SK-N-SH (cell line): ENCODE results near the gene F5. TPM values are rescaled to one million over a fixed set of nuclear protein-coding genes. Genes with fewer than 3 reads are reported as not detected.

ENCODE experiments used
- CTCF ChIA-PET: fragments of 300-600, 350-600 bp; formaldehyde crosslinking; extraction: SDS; loops from one replicate; lab custom pipeline; 2021; lab: Yijun Ruan, JAX
- POLR2A ChIA-PET: fragments of 350-600 bp; sonication (Branson Sonifier 250); formaldehyde crosslinking; extraction: SDS; loops from one replicate; lab custom pipeline; 2020; ENCODE audit warnings: antibody characterized with exemption, inconsistent platforms; lab: Yijun Ruan, JAX
- DNase-seq: peaks from one replicate; pipeline ENCODE4 v3.0.0; 2012
- H2AFZ ChIP-seq: fragments of 200-600 bp; sonication (generic); 2 replicates; pipeline ENCODE4 v1.8.1; 2016; ENCODE audit warnings: antibody characterized with exemption, mild to moderate bottlenecking, low read depth
- H3F3A ChIP-seq: fragments of 200-600 bp; sonication (generic); replicated peaks from 2 replicates; pipeline ENCODE3; 2016; ENCODE audit warnings: antibody characterized with exemption, mild to moderate bottlenecking; ENCODE audit not compliant: insufficient read depth
- H3K27ac ChIP-seq, 2 experiments: fragments of 200-500 bp in 1 of 2; fragments of 200-600 bp in 1 of 2; sonication (Bioruptor generic) in 1 of 2; sonication (generic), shearing (Covaris generic) in 1 of 2; 2 replicates each; pipeline versions ENCODE4 v1.5.1 to v1.6.1; 2014 to 2016; ENCODE audit warnings: low read depth in 2 of 2, inconsistent platforms in 1 of 2, low read length in 1 of 2, mild to moderate bottlenecking in 1 of 2, mixed read lengths in 1 of 2
- H3K27me3 ChIP-seq: fragments of 200-600 bp; sonication (generic), shearing (Covaris generic); 2 replicates; pipeline ENCODE4 v1.6.1; 2016; ENCODE audit warnings: mixed run types; ENCODE audit not compliant: insufficient read depth
- H3K36me3 ChIP-seq, 2 experiments: fragments of 200-500 bp in 1 of 2; fragments of 200-600 bp in 1 of 2; sonication (Bioruptor generic) in 1 of 2; sonication (generic) in 1 of 2; replicated peaks in 1 of 2; 2 replicates each; pipeline versions ENCODE3 to v1.5.1; 2014 to 2016; ENCODE audit warnings: low read length in 1 of 2, mild to moderate bottlenecking in 1 of 2; ENCODE audit not compliant: insufficient read depth in 2 of 2, control insufficient read depth in 1 of 2
- H3K4me1 ChIP-seq, 2 experiments: fragments of 200-500 bp in 1 of 2; fragments of 200-600 bp in 1 of 2; sonication (Bioruptor generic) in 1 of 2; sonication (generic), shearing (Covaris generic) in 1 of 2; 2 replicates each; pipeline versions ENCODE4 v1.5.1 to v1.6.1; 2014 to 2016; ENCODE audit warnings: low read depth in 1 of 2, low read length in 1 of 2, mixed run types in 1 of 2; ENCODE audit not compliant: insufficient read depth in 2 of 2, control insufficient read depth in 1 of 2
- H3K4me2 ChIP-seq: fragments of 200-600 bp; sonication (generic), shearing (Covaris generic); 2 replicates; pipeline ENCODE4 v1.6.1; 2017; ENCODE audit warnings: mixed run types
- H3K4me3 ChIP-seq, 2 experiments: fragments of 200-500 bp in 1 of 2; fragments of 200-600 bp in 1 of 2; sonication (Bioruptor generic) in 1 of 2; sonication (generic), shearing (Covaris generic) in 1 of 2; 2 replicates each; pipeline versions ENCODE4 v1.5.1 to v1.8.1; 2014 to 2016; ENCODE audit warnings: low read depth in 2 of 2, inconsistent platforms in 1 of 2, low read length in 1 of 2, mild to moderate bottlenecking in 1 of 2, mixed read lengths in 1 of 2, moderate library complexity in 1 of 2
- H3K79me2 ChIP-seq: fragments of 200-600 bp; sonication (generic); 2 replicates; pipeline ENCODE4 v1.8.1; 2017; ENCODE audit warnings: mild to moderate bottlenecking; ENCODE audit not compliant: insufficient read depth
- H3K9ac ChIP-seq: fragments of 200-600 bp; sonication (generic); 2 replicates; pipeline ENCODE4 v1.6.1; 2017; ENCODE audit warnings: mixed run types
- H3K9me2 ChIP-seq: fragments of 200-600 bp; sonication (generic); 2 replicates; pipeline ENCODE4 v1.6.1; 2017; ENCODE audit warnings: mixed run types
- H3K9me3 ChIP-seq: fragments of 200-600 bp; sonication (generic); 2 replicates; pipeline ENCODE4 v1.6.1; 2017; ENCODE audit warnings: mixed run types, mild to moderate bottlenecking, moderate library complexity
- H4K20me1 ChIP-seq: fragments of 200-600 bp; sonication (generic); 2 replicates; pipeline ENCODE4 v1.6.1; 2017; ENCODE audit warnings: mild to moderate bottlenecking, mixed run types; ENCODE audit not compliant: insufficient read depth
- EP300 ChIP-seq, 2 experiments: IDR thresholded peaks; 2 replicates each; pipeline versions ENCODE4 v1.4.0 to v1.6.1; 2012; ENCODE audit warnings: borderline replicate concordance in 1 of 2, low read depth in 1 of 2, low read length in 1 of 2
- EZH2phosphoT487 ChIP-seq: fragments of 200-600 bp; sonication (generic); IDR thresholded peaks from 2 replicates; pipeline ENCODE4 v1.6.1; 2017; ENCODE audit warnings: low read depth, mixed run types, mild to moderate bottlenecking, antibody characterized with exemption, moderate library complexity, borderline replicate concordance
- GABPA ChIP-seq: IDR thresholded peaks from 2 replicates; pipeline ENCODE4 v1.4.0; 2012; ENCODE audit warnings: low read depth, mild to moderate bottlenecking
- GATA2 ChIP-seq: sonication (generic); formaldehyde crosslinking; IDR thresholded peaks from 2 replicates; pipeline ENCODE4 v1.5.0; 2020; ENCODE audit warnings: mild to moderate bottlenecking, missing genetic modification reagents
- NFIC ChIP-seq: IDR thresholded peaks from 2 replicates; pipeline ENCODE4 v1.4.0; 2012; ENCODE audit warnings: borderline replicate concordance
- PBX3 ChIP-seq: IDR thresholded peaks from 2 replicates; pipeline ENCODE4; 2012
- POLR2AphosphoS5 ChIP-seq: IDR thresholded peaks from 2 replicates; pipeline ENCODE4 v1.6.1; 2012; ENCODE audit warnings: low read depth, low read length
- TAF1 ChIP-seq: IDR thresholded peaks from 2 replicates; pipeline ENCODE4 v1.6.1; 2012; ENCODE audit warnings: low read depth, mild to moderate bottlenecking, low read length, moderate library complexity, borderline replicate concordance
- USF1 ChIP-seq: IDR thresholded peaks from 2 replicates; pipeline ENCODE4 v1.4.0; 2012; ENCODE audit warnings: low read depth, borderline replicate concordance
- WGBS: methylation state at CpG from one replicate; pipeline ENCODE4 v1.1.6; 2017; ENCODE audit warnings: low lambda C conversion rate; 5-methylcytosine and 5-hydroxymethylcytosine counted together
- polyA plus RNA-seq, 3 experiments: library from polyadenylated mRNA; depleted of rRNA; stranded (reverse); fragments of >200 nt; gene quantifications; 2 replicates each; pipeline ENCODE4 v1.2.3, GENCODE V29; 2012
- TF ChIP-seq, protein P1 (sequence below): fragments of 150-350 bp; IDR thresholded peaks from 2 replicates; pipeline ENCODE4 v1.6.1; 2016; ENCODE audit warnings: mild to moderate bottlenecking, low read depth, low read length

The F5 gene
- polyA plus RNA-seq, 1 of the 3 experiments (the other 2 are of a cell fraction): under 0.01 TPM

DNA sequence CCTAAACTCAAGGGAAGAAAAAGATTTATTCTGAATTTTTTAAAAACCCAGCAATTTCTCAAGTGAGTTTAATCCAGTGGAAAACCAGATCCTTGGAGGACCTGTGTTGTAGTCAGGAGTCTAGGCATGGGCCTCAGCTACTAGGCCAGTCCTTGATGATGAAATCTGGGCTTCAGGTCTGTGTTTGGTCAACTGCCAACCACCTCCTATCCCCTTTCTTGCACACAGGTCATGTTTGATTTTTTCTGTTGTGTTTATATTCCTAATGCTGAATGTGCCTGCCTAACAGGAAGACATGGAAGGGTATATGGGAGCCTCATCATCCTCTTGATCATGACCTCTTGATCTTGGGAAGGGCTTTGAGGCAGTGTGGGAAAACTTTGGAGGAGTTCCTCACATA lies 62.4 kb downstream of the F5 start:
- Histone ChIP-seq H3K27me3 (no peaks in the 10 kb centered on the region), H3K4me1 (no peaks in the 10 kb centered on the region; a peak in 1 of 4 replicates), H3K4me2 (no peak overlapping the region), H3K9me2 (no peaks in the 10 kb centered on the region), H2AFZ (no peak overlapping the region), H3K4me3 (no peak overlapping the region), H4K20me1 (no peaks in the 10 kb centered on the region), H3K9me3 (no peaks in the 10 kb centered on the region), H3F3A (no peaks in the 10 kb centered on the region), H3K79me2 (no peaks in the 10 kb centered on the region), H3K27ac (no peak overlapping the region), H3K36me3 (no peaks in the 10 kb centered on the region), H3K9ac (no peak overlapping the region)
- no peak for DNase-seq
- ChIA-PET POLR2A (no interaction called here), CTCF (no interaction called here)
- no peak for TF ChIP-seq EZH2phosphoT487
- TF ChIP-seq GATA2 (CRISPR knock-in tag): no peak
- TF ChIP-seq EP300 (IDR thresholded peaks at IDR 0.05; ENCODE audit: borderline replicate concordance in 1 of 2, low read depth in 1 of 2, low read length in 1 of 2): no peak
- TF ChIP-seq NFIC: no peak
- no peak for TF ChIP-seq USF1

DNA sequence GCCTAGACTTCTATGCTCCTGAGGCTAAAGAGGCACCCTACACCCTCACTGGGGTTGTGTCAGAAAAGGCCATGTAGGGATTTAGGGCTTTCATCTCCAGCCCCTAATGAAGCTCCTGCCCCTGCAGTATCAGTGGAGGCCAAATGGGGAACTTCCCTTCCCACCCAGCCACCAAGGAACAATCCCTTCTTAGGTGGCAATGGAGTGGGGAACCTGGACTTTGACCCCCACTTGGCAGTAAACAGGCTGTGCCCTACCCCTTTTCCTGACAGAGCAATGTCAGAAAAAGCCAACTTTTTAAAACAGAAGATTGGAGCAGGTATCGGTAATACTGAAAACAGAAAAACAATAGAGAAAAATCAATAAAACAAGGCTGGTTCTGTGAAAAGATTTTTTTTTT lies 65.1 kb downstream of the F5 start:
- Histone ChIP-seq H3K79me2 (no peaks in the 10 kb centered on the region), H3K4me3 (no peak overlapping the region), H3K9me3 (no peaks in the 10 kb centered on the region), H3K4me1 (no peaks in the 10 kb centered on the region), H3K27ac (no peak overlapping the region), H3K9me2 (no peaks in the 10 kb centered on the region), H3K9ac (no peak overlapping the region), H2AFZ (no peak overlapping the region), H3K4me2 (no peak overlapping the region), H3K36me3 (no peaks in the 10 kb centered on the region), H3K27me3 (no peaks in the 10 kb centered on the region), H4K20me1 (no peaks in the 10 kb centered on the region), H3F3A (no peaks in the 10 kb centered on the region)
- ChIA-PET CTCF (no interaction called here), POLR2A (no interaction called here)
- TF ChIP-seq, protein P1, sequence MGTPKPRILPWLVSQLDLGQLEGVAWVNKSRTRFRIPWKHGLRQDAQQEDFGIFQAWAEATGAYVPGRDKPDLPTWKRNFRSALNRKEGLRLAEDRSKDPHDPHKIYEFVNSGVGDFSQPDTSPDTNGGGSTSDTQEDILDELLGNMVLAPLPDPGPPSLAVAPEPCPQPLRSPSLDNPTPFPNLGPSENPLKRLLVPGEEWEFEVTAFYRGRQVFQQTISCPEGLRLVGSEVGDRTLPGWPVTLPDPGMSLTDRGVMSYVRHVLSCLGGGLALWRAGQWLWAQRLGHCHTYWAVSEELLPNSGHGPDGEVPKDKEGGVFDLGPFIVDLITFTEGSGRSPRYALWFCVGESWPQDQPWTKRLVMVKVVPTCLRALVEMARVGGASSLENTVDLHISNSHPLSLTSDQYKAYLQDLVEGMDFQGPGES: no peak
- TF ChIP-seq NFIC (no peak), POLR2AphosphoS5 (no peak), PBX3 (no peak), GABPA (no peak), TAF1 (no peak)
- no peak for DNase-seq
- WGBS: 100% methylated on average over 1 of the region's 1 CpG
